ENCODE measurements around the gene HTT-AS. TPM values are rescaled to one million over a fixed set of nuclear protein-coding genes. Genes with fewer than 3 reads are reported as not detected.
A peak's percentile ranks its signal among the peaks of the same experiment; 100 is the strongest.

Gene HTT-AS
- total and polyA plus RNA-seq, 8 donors = not detected

- whole genome bisulfite sequencing, 5 donors = 89 to 92% (median 91%) methylated on average over 13 of the region's 13 CpGs
- TF ChIP-seq POLR2AphosphoS5 (IDR thresholded peaks at IDR 0.05) (no peak), POLR2A (IDR thresholded peaks at IDR 0.05) (no peak), CTCF (IDR thresholded peaks at IDR 0.05) (no peak), EP300 (IDR thresholded peaks at IDR 0.05) (no peak)
- H3K4me1 ChIP-seq = peaks cover 0 to 3% (median 0%) of the 10 kb centered on the region in 4 donors
- no peaks in the 10 kb centered on the region for H3K27me3 ChIP-seq
- H3K9me3 ChIP-seq = peaks cover 0 to 6% (median 3%) of the 10 kb centered on the region in 4 donors
- H3K27ac ChIP-seq = no peak overlapping the region
- intact Hi-C loops (cut with DNase I; ENCODE audit: low total_unique reads) = no loop called here
- DNase-seq = no peak
- no peak overlapping the region for H3K4me3 ChIP-seq
- H3K36me3 ChIP-seq = no peaks in the 10 kb centered on the region
These were observed 55.0 kb downstream of the HTT-AS start for GRCh38 chr4:3019145-3019846.

- no peak for TF ChIP-seq POLR2AphosphoS5 (IDR thresholded peaks at IDR 0.05)
- TF ChIP-seq POLR2A (IDR thresholded peaks at IDR 0.05) = no peak
- TF ChIP-seq EP300 (IDR thresholded peaks at IDR 0.05) = no peak
- no peak for TF ChIP-seq CTCF (IDR thresholded peaks at IDR 0.05)
- 79 to 83% (median 80%) methylated on average over 4 of the region's 4 CpGs for WGBS, 5 donors
- no peak overlapping the region for H3K4me3 ChIP-seq
These were observed 56.8 kb downstream of the HTT-AS start for GRCh38 chr4:3017504-3017903.

GRCh38 chr4:3016961-3017360, 57.4 kb downstream of the HTT-AS start:
- Histone ChIP-seq H3K27ac (no peak overlapping the region), H3K4me3 (no peak overlapping the region), H3K27me3 (no peaks in the 10 kb centered on the region), H3K4me1 (peaks cover 9 to 13% (median 11%) of the 10 kb centered on the region in 4 donors), H3K36me3 (no peaks in the 10 kb centered on the region), H3K9me3 (no peaks in the 10 kb centered on the region)
- TF ChIP-seq CTCF (IDR thresholded peaks at IDR 0.05) (no peak), EP300 (IDR thresholded peaks at IDR 0.05) (no peak), POLR2A (IDR thresholded peaks at IDR 0.05) (no peak), POLR2AphosphoS5 (IDR thresholded peaks at IDR 0.05) (no peak)
- intact Hi-C loops (cut with DNase I; ENCODE audit: low total_unique reads) = no loop called here
- 79 to 84% (median 82%) methylated on average over 4 of the region's 4 CpGs for WGBS, 5 donors
- no peak for DNase-seq

More at GRCh38 chr4:3017504-3017903, 56.8 kb downstream of the HTT-AS start:
- Histone ChIP-seq H3K4me1 (peaks cover 8 to 13% (median 11%) of the 10 kb centered on the region in 4 donors), H3K9me3 (no peaks in the 10 kb centered on the region), H3K27me3 (no peaks in the 10 kb centered on the region), H3K27ac (no peak overlapping the region), H3K36me3 (no peaks in the 10 kb centered on the region)
- no peak for DNase-seq
- intact Hi-C loops (cut with DNase I; ENCODE audit: low total_unique reads) = no loop called here

- Histone ChIP-seq H3K9me3 (no peaks in the 10 kb centered on the region), H3K27me3 (no peaks in the 10 kb centered on the region), H3K27ac (peak overlapping the region in 2 of 5 donors; percentile 8 to 25), H3K4me3 (no peak overlapping the region), H3K36me3 (no peaks in the 10 kb centered on the region), H3K4me1 (peaks cover 18 to 30% (median 27%) of the 10 kb centered on the region in 4 donors)
- TF ChIP-seq POLR2A (IDR thresholded peaks at IDR 0.05) = no peak
- peak in 2 of 3 donors; percentile 35 to 49 for TF ChIP-seq POLR2AphosphoS5 (IDR thresholded peaks at IDR 0.05)
- peak; percentile 73 to 80 for DNase-seq
- WGBS, 5 donors = 20 to 55% (median 29%) methylated on average over 8 of the region's 8 CpGs
- intact Hi-C loops (cut with DNase I; ENCODE audit: low total_unique reads) = no loop called here
These were observed 60.4 kb downstream of the HTT-AS start for GRCh38 chr4:3013839-3014350.

Small RNA genes lying within 50 kb of the gene (small RNA-seq; reads per million reads assigned to genes)
- gene RF02134 = 0 reads per million in 4 donors
- 0 reads per million in 4 donors for gene RF02135
- gene RNU6-204P = 0 reads per million in 4 donors

Other genes starting within 250 kb of the HTT-AS start
- 1,000 to 10,000 TPM in 1 of 5 donors, 100 to 1,000 TPM in 4; 162 to 1,174 (median 290) TPM for gene ADD1, start 230.7 kb downstream of the HTT-AS start, total RNA-seq
- gene ADD1, start 230.7 kb downstream of the HTT-AS start, polyA plus RNA-seq = 100 to 1,000 TPM; 103 to 197 (median 127) TPM
- gene NOP14, start 111.1 kb downstream of the HTT-AS start, total RNA-seq = 10 to 100 TPM; 11.7 to 68.7 (median 18.7) TPM
- 10 to 100 TPM; 12.7 to 18.6 (median 17.6) TPM for gene NOP14, start 111.1 kb downstream of the HTT-AS start, polyA plus RNA-seq
- gene GRK4, start 111.0 kb downstream of the HTT-AS start, total RNA-seq = 10 to 100 TPM in 1 of 5 donors, 1 to 10 TPM in 3, under 1 TPM in 1; 0.58 to 11.9 (median 4.6) TPM
- gene GRK4, start 111.0 kb downstream of the HTT-AS start, polyA plus RNA-seq = 1 to 10 TPM; 2.8 to 6.6 (median 5.5) TPM
- 10 to 100 TPM; 39.0 to 95.7 (median 74.7) TPM for gene HTT, start 143 bp upstream of the HTT-AS start, total RNA-seq
- 10 to 100 TPM in 1 of 3 donors, 1 to 10 TPM in 2; 3.4 to 14.3 (median 7.3) TPM for gene HTT, start 143 bp upstream of the HTT-AS start, polyA plus RNA-seq
- gene MSANTD1, start 174.6 kb upstream of the HTT-AS start, total RNA-seq = 1 to 10 TPM in 4 of 5 donors, not detected in 1; 1.7 to 5.8 (median 4.1) TPM
- 1 to 10 TPM in 1 of 3 donors, under 1 TPM in 1, not detected in 1; 0.31 to 1.1 TPM for gene MSANTD1, start 174.6 kb upstream of the HTT-AS start, polyA plus RNA-seq
- gene RGS12, start 218.5 kb upstream of the HTT-AS start, total RNA-seq = 10 to 100 TPM in 2 of 5 donors, 1 to 10 TPM in 3; 3.5 to 51.8 (median 9.0) TPM
- gene RGS12, start 218.5 kb upstream of the HTT-AS start, polyA plus RNA-seq = 10 to 100 TPM; 18.9 to 35.2 (median 20.5) TPM

All from stomach (tissue), 9 donors.